Measurements from ENCODE around the gene FNDC3A.

DNA sequence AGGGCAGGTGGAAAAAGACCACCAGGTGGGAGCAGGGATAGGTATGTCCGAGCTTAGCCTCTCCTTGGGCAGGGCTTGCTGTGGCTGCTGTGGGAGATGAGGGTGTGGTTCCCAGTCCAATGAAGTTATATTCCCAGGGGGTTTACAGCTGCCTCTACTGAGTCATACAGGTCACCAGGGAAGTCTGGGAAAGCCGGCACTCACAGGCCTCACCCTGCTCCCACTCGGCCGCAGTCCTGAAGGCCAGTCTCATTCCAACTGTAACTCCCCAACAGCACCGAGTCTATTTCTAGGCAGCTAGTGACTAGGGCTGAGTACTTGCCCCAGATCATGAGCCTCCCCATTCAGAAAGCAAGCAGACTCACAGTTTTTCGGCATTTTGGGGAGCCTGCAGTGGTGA, 77.1 kb downstream of the FNDC3A start:
- TF ChIP-seq, protein P1, sequence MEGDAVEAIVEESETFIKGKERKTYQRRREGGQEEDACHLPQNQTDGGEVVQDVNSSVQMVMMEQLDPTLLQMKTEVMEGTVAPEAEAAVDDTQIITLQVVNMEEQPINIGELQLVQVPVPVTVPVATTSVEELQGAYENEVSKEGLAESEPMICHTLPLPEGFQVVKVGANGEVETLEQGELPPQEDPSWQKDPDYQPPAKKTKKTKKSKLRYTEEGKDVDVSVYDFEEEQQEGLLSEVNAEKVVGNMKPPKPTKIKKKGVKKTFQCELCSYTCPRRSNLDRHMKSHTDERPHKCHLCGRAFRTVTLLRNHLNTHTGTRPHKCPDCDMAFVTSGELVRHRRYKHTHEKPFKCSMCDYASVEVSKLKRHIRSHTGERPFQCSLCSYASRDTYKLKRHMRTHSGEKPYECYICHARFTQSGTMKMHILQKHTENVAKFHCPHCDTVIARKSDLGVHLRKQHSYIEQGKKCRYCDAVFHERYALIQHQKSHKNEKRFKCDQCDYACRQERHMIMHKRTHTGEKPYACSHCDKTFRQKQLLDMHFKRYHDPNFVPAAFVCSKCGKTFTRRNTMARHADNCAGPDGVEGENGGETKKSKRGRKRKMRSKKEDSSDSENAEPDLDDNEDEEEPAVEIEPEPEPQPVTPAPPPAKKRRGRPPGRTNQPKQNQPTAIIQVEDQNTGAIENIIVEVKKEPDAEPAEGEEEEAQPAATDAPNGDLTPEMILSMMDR (conservative IDR thresholded peaks at IDR 0.05), result no peak
- no peak for TF ChIP-seq EZH2 (IDR thresholded peaks at IDR 0.05; ENCODE audit: low read depth)

All from PC-9 (cell line).